ENCODE data around the gene HSBP1.

DNA sequence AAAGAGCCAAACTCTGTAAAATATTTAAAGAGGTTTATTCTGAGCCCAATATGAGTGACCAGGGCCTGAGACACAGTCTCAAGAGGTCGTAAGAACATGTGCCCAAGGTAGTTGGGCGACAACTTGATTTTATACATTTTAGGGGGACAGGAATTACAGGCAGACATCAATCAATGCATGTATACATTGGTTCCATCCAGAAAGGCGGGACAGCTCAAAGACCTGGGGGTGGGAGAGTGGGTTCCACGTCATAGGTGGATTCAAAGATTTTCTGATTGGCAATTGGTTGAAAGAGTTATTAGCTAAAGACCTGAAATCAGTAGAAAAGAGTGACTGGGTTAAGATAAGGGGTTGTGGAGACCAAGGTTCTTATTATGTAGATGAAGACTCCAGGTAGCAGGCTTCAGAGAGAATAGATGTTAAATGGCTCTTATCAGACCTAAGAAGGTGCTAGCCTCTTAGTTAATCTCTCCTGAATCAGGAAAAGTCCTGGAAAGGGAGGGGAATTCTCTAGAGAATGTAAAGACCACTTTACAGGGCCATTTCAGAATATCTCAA lies 32.4 kb downstream of the HSBP1 start:
- no peak for TF ChIP-seq EZH2 (IDR thresholded peaks at IDR 0.05)
- no peak for TF ChIP-seq POLR2AphosphoS5 (IDR thresholded peaks at IDR 0.05; ENCODE audit: borderline replicate concordance, low read depth, low read length)
